ENCODE measurements around the gene TAS1R2.

Gene TAS1R2

GRCh38 chr1:18819986-18820790 lies 39.3 kb downstream of the TAS1R2 start:
- DNase-seq (ENCODE audit: low read depth) = no peak

DNA sequence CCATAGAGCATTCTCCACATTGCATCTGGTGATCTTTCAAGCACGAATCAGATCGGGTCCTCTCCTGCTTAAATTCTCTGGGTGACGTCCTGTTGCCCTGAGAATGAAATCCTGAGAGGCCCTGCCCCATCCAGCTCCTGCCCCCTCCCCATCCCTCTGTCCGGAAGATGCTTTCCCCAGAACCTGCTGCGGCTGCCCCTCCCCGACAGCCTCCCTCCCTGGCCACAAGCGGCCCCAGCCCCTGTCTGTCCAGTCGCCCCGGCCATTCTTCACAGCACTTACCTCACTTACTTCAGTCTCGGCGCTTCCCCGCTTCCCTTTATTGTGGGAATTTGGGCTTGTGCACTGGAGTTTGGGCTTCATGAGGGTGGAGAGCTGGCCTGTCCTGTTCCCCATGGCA lies 40.3 kb downstream of the TAS1R2 start:
- DNase-seq (ENCODE audit: low read depth) = no peak

- DNase-seq (ENCODE audit: low read depth) = no peak
Measured at GRCh38 chr1:18817795-18818435, 41.5 kb downstream of the TAS1R2 start.

GRCh38 chr1:18817316-18817715 lies 42.1 kb downstream of the TAS1R2 start:
- DNase-seq (ENCODE audit: low read depth) = no peak

DNA sequence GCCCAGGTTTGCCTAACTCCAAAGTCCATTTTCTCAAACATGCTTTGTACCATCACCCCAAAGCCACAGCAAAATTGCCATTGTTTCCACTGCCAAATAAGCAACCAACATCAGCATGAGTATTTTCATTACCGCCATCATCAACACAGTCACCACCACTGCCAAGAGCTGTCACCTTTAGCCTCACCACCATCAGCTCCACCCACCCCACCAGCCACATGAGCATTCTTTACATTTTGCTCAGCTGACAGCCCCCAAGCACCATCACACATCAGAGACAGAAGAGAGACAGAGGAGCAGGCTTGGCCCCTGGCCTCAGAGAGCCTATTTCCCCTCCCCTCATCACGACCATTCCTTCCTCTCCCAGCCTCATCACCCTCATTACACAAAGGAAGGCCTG lies 42.7 kb downstream of the TAS1R2 start:
- no peak for DNase-seq (ENCODE audit: low read depth)

DNA sequence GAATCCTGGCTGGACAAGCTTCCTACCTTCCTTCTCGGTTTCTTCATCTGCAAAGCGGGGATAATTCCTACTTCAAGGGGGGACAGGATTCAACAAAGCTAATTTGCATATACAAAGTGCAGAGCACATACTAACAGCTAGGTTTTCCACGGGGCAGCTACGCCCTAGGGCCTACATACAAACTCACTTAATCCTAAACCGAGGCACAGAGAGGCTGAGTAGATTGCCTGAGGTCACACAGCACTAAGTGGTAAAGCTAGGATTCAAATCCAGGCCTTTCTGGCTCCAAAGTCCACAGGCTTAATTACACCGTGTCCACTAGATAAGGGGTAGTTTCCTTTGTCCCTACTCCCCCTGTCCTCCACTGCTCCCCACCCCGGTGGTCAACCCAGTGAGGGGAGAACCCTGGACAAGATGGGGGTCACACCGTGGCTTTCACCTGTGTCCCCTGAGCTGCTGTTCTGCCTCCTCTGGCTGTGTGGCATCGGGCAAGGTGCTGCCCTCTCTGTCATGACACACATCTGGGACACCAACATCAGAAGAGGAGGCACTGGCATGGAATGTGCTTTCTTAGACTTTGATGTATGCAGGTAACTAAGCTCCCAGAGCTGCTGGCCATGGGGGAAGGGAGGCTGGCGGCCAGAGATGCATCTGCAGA lies 44.5 kb downstream of the TAS1R2 start:
- no peak for DNase-seq (ENCODE audit: low read depth)

DNA sequence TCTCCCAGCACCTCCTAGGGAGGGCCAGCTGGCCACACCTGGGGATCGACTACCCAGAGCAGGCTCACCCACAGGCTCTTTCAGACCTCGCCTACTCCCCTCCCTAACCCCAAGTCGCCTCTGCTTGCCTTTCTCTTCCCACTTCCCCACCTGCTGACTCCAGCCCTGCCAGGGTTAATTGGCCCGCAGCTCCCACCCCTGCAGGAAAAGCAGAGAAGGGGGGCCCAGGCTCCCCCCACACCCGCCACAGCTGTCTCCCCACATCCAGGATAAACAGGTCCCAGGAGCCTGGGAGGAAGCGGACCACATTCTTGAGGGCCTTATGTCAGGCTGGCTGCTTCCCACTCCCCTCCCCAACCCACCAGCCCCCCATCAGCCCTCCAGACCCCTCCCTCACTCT lies 45.0 kb downstream of the TAS1R2 start:
- DNase-seq (ENCODE audit: low read depth) = no peak

GRCh38 chr1:18812453-18812939 lies 47.0 kb downstream of the TAS1R2 start:
- DNase-seq (ENCODE audit: low read depth) = no peak

- no peak for DNase-seq (ENCODE audit: low read depth)
Measured at GRCh38 chr1:18811733-18812452, 47.6 kb downstream of the TAS1R2 start.

DNA sequence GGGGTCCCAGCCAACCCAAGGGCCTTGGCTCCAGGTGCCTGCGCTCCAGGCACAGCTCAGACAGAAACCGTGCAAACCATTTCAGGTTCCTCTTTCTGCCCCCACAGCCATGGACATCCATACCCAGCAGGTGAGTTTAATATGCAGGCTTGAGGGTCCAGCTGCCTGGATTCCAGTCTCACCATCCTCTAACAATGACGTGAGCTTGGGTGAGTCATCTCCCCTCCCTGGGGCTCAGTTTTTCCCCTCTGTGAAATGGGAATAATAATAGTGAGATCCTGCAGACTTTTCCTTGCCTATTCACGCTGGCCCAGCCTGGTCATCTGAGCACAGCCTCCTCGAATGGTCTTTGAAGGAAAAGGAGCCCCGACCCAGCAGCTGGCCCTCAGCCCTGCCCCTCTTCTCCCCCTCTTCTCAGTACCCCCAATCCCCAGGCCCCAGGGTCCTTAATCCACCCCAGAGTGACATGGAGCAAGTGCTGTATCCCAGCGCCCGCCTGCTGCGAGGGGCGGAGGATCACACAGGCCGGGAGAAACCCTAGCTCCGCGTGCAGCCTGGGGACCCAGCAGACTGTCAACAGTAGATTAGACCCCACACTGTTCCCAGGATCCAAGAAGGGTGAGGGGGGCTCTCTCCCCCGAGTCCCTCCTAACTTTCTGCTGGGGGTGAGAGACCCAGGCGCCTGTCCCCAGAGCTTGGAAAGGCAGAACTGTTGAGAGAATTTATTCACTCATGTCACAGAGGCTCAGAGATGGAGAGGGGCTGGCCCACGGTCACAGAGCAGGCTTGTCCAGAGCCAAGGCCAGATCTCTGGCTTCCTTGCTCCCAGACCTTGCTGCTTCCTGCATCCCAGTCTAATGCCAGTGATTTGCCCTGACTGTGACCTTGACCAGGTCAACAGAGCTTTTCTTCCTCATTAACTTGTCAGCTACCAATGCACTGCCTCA lies 49.2 kb downstream of the TAS1R2 start:
- DNase-seq (ENCODE audit: low read depth) = no peak

GRCh38 chr1:18808550-18808949 lies 50.9 kb downstream of the TAS1R2 start:
- DNase-seq (ENCODE audit: low read depth) = no peak

DNA sequence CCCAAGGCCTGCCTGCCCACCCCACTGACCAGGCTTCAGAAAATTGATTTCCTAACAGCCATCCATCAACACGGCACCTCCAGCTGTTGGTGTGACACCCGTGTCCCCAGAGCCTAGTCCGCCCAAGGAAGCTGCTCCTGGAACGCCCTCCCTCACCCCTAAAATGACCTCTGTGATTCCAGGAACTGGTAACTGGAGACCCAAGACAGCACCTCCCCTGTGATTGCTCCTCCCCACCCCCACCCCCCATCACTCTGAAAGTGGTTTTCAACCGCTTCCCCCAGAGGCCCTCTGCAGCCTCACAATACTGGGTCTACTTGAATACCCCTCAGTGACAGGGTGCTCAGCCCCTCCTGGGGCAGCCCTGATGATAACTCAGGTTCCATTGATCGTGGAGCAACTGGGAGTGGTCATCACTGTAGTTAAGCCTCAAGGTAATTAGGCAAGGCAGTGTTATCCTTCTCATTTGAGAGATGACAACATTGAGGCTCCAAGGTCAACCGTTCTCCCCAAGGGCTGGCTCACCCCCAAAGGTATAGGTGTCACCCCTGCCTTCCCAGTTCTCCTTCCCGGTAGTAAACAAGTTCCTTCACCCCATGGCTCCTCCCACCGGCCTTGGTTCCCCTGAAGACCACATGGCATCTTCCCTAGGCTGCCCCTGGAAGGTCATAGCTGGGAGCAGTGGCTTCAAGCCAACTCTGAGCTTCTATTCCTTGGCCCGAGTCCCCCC lies 52.0 kb downstream of the TAS1R2 start:
- no peak for DNase-seq (ENCODE audit: low read depth)

GRCh38 chr1:18805925-18806849 lies 53.3 kb downstream of the TAS1R2 start:
- no peak for DNase-seq (ENCODE audit: low read depth)

DNA sequence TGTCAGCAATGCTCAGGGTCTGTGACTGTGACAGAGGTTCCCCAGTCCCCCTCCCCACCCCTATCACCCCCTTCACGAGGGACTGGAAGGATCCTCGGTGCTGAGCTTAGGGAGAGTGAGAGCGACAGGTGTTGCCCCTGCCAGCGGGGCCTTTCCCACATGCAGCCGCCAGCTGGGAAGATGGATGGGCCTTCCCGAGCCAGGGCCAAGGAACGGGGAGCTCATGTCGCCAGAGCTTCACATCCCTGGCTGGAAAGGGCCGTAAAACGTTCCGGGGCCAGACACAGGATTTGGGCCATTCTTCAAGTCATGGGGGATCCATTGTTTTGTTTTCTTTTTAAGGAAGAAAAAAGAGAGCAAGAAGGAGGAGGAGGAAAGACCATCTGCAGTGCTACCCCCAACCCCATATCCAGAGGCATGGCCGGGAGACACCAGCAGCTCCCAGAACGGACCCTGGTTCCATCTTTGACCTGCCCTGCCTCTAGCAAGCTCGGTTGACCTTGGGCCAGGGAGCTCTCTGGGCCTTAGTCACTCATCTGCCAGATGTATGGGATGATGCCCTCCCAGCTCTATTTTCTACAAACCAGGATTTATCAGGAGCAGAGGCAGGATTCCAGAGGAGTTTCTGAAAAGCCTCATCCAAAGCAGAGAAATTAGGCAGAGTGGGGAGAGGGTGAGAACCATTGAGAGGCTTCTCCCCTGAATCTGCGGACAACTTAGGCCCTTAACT lies 54.1 kb downstream of the TAS1R2 start:
- no peak for DNase-seq (ENCODE audit: low read depth)

GRCh38 chr1:18803851-18804250 lies 55.6 kb downstream of the TAS1R2 start:
- no peak for DNase-seq (ENCODE audit: low read depth)

GRCh38 chr1:18803151-18803791 lies 56.2 kb downstream of the TAS1R2 start:
- DNase-seq (ENCODE audit: low read depth) = no peak

- DNase-seq (ENCODE audit: low read depth) = no peak
Measured at GRCh38 chr1:18802231-18802630, 57.2 kb downstream of the TAS1R2 start.

DNA sequence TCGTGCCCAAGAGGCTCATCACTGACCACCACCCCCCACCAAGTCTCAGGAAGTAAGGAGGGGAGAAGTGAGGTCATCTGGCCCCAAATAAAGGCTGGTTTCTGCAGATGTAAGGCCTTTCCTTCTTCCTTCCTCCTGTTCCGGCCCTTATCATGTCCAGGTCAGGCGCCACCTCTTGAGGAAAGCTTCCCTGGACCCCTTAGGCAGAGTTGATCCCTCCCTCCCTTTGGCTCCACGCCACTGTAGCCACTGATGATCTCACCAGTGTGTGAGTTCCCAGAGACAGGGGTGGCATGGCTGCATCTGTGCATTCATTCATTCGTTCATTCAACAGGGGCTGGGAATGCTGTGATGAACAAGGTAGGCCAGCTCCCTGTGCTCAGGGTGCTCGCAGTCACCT lies 59.2 kb downstream of the TAS1R2 start:
- no peak for DNase-seq (ENCODE audit: low read depth)
